DOHH2 (cell line): ENCODE measurements around the gene SLC7A9.

Experiments used
- CTCF ChIP-seq: fragments of 200-600 bp; sonication (generic); IDR thresholded peaks from one replicate; pipeline ENCODE4 v1.5.1; 2014; ENCODE audit warnings: antibody characterized with exemption, mild to moderate bottlenecking, low read depth, low read length; ENCODE audit not compliant: poor library complexity, severe bottlenecking
- EZH2phosphoT487 ChIP-seq: fragments of 200-600 bp; sonication (generic); IDR thresholded peaks from 2 replicates; pipeline ENCODE4 v1.6.1; 2017; ENCODE audit warnings: borderline replicate concordance, mild to moderate bottlenecking, antibody characterized with exemption, low read length, moderate library complexity, mixed read lengths

- TF ChIP-seq EZH2phosphoT487 (no peak), CTCF (no peak)
Observed at GRCh38 chr19:32902448-32902847, 32.9 kb upstream of the SLC7A9 start.
